Suprapubic skin (tissue), 3 donors: ENCODE measurements around the gene KIAA1217.

Experiments used
- POLR2A ChIP-seq, 2 donors: fragments of 450-650 bp; IDR thresholded peaks; one replicate each; pipeline ENCODE4 v1.6.1; 2017; ENCODE audit warnings: antibody characterized with exemption in 2 of 2, mild to moderate bottlenecking in 2 of 2, moderate library complexity in 2 of 2
- TF ChIP-seq, protein P1 (sequence below), 2 donors: fragments of 200-600 bp in 1 of 2; fragments of 450-650 bp in 1 of 2; sonication (generic) in 1 of 2; IDR thresholded peaks; one replicate each; pipeline ENCODE4 v1.5.1; 2016 to 2019; ENCODE audit warnings: antibody characterized with exemption in 2 of 2, mild to moderate bottlenecking in 1 of 2, moderate library complexity in 1 of 2

- TF ChIP-seq POLR2A (IDR thresholded peaks at IDR 0.05), result no peak
- TF ChIP-seq, protein P1, sequence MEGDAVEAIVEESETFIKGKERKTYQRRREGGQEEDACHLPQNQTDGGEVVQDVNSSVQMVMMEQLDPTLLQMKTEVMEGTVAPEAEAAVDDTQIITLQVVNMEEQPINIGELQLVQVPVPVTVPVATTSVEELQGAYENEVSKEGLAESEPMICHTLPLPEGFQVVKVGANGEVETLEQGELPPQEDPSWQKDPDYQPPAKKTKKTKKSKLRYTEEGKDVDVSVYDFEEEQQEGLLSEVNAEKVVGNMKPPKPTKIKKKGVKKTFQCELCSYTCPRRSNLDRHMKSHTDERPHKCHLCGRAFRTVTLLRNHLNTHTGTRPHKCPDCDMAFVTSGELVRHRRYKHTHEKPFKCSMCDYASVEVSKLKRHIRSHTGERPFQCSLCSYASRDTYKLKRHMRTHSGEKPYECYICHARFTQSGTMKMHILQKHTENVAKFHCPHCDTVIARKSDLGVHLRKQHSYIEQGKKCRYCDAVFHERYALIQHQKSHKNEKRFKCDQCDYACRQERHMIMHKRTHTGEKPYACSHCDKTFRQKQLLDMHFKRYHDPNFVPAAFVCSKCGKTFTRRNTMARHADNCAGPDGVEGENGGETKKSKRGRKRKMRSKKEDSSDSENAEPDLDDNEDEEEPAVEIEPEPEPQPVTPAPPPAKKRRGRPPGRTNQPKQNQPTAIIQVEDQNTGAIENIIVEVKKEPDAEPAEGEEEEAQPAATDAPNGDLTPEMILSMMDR (IDR thresholded peaks at IDR 0.05), result no peak
These were observed 293.1 kb downstream of the KIAA1217 start for GRCh38 chr10:24502006-24502405.
